H1 (cell line): Measurements from ENCODE around the gene PLPP7. TPM values are rescaled to one million over a fixed set of nuclear protein-coding genes. Genes with fewer than 3 reads are reported as not detected.

Source experiments
- CTCF ChIA-PET: fragments of 300-600 bp; sonication (Branson Sonifier 250); formaldehyde crosslinking; loops from one replicate; lab custom pipeline; 2021; ENCODE audit not compliant: partially characterized antibody; lab: Charles Lee
- POLR2A ChIA-PET: fragments of 300-600 bp; sonication (Branson Sonifier 250); formaldehyde crosslinking; loops from one replicate; lab custom pipeline; 2021; ENCODE audit warnings: inconsistent platforms; ENCODE audit not compliant: partially characterized antibody; lab: Charles Lee
- DNase-seq, 2 experiments: peaks; one replicate each; pipeline versions ENCODE4 v3.0.0 to v3.0.0-alpha.2; 2010 to 2022; ENCODE audit warnings: low spot score in 2 of 2, low read depth in 1 of 2, mixed read lengths in 1 of 2
- FAIRE-seq: peaks from 2 replicates; lab custom pipeline; 2011; peaks lifted over from hg19 to GRCh38; lab: Jason Lieb, UNC
- H2AFZ ChIP-seq: 2 replicates; pipeline ENCODE4 v1.8.1; 2012; ENCODE audit warnings: low read length, inconsistent platforms
- H2AK5ac ChIP-seq: 2 replicates; pipeline ENCODE4 v1.6.1; 2013; ENCODE audit warnings: low read depth, low read length
- H2BK120ac ChIP-seq: replicated peaks from 2 replicates; pipeline ENCODE3; 2013; ENCODE audit warnings: low read depth, low read length, inconsistent platforms
- H2BK12ac ChIP-seq: 2 replicates; pipeline ENCODE4 v1.6.1; 2013; ENCODE audit warnings: low read depth, low read length
- H2BK15ac ChIP-seq: 2 replicates; pipeline ENCODE4 v1.6.1; 2013; ENCODE audit warnings: low read length
- H2BK20ac ChIP-seq: 2 replicates; pipeline ENCODE4 v1.6.1; 2013; ENCODE audit warnings: low read length
- H2BK5ac ChIP-seq: 2 replicates; pipeline ENCODE4 v1.6.1; 2013; ENCODE audit warnings: low read depth, low read length
- H3K14ac ChIP-seq: 2 replicates; pipeline ENCODE4 v1.6.1; 2013; ENCODE audit warnings: inconsistent platforms; ENCODE audit not compliant: insufficient read length
- H3K18ac ChIP-seq: 2 replicates; pipeline ENCODE4 v1.6.1; 2013; ENCODE audit warnings: low read length; ENCODE audit errors: extremely low read depth
- H3K23ac ChIP-seq: 2 replicates; pipeline ENCODE4 v1.6.1; 2013; ENCODE audit warnings: inconsistent platforms; ENCODE audit not compliant: insufficient read length
- H3K23me2 ChIP-seq: 2 replicates; pipeline ENCODE4 v1.6.1; 2013; ENCODE audit warnings: low read depth, low read length
- H3K27ac ChIP-seq: 2 replicates; pipeline ENCODE4 v1.6.1; 2011; ENCODE audit warnings: low read depth, low read length, inconsistent platforms
- H3K27me3 ChIP-seq, 4 experiments: replicated peaks in 1 of 4; 1 replicate in 1 of 4; 2 replicates in 3 of 4; pipeline versions ENCODE4 v1.6.1 to v1.8.1; 2011 to 2013; ENCODE audit warnings: low read length in 3 of 4, mild to moderate bottlenecking in 3 of 4, inconsistent platforms in 2 of 4, mixed read lengths in 2 of 4, moderate library complexity in 1 of 4; ENCODE audit not compliant: control insufficient read depth in 3 of 4, insufficient read depth in 3 of 4; ENCODE audit errors: extremely low read depth in 1 of 4
- H3K36me3 ChIP-seq, 4 experiments: 2 replicates each; pipeline versions ENCODE4 v1.6.1 to v1.8.1; 2011 to 2013; ENCODE audit warnings: mild to moderate bottlenecking in 4 of 4, low read length in 3 of 4, moderate library complexity in 2 of 4, control low read depth in 1 of 4, inconsistent platforms in 1 of 4; ENCODE audit not compliant: insufficient read depth in 4 of 4, control insufficient read depth in 2 of 4
- H3K4ac ChIP-seq: replicated peaks from 2 replicates; pipeline ENCODE3; 2013; ENCODE audit warnings: low read length, low read depth, mixed read lengths, inconsistent platforms; ENCODE audit not compliant: insufficient read length
- H3K4me1 ChIP-seq, 4 experiments: replicated peaks in 1 of 4; 1 replicate in 1 of 4; 2 replicates in 3 of 4; pipeline versions ENCODE4 v1.6.1 to v1.8.1; 2011 to 2013; ENCODE audit warnings: low read length in 3 of 4, inconsistent platforms in 2 of 4, mixed read lengths in 1 of 4; ENCODE audit not compliant: insufficient read depth in 4 of 4, control insufficient read depth in 3 of 4
- H3K4me2 ChIP-seq, 2 experiments: 2 replicates each; pipeline versions ENCODE4 v1.6.1 to v1.8.1; 2011 to 2013; ENCODE audit warnings: low read depth in 2 of 2, low read length in 2 of 2, control low read depth in 1 of 2, inconsistent platforms in 1 of 2, mild to moderate bottlenecking in 1 of 2; ENCODE audit not compliant: insufficient read depth in 1 of 2
- H3K4me3 ChIP-seq, 4 experiments: fragments of 200-600, 300-600 bp in 1 of 4; sonication (generic), shearing (Covaris generic), sonication (Bioruptor Twin) in 1 of 4; 2 replicates each; pipeline versions ENCODE4 v1.5.1 to v1.8.1; 2011 to 2016; ENCODE audit warnings: low read length in 4 of 4, low read depth in 3 of 4, control low read depth in 2 of 4, inconsistent platforms in 2 of 4, mild to moderate bottlenecking in 2 of 4, mixed read lengths in 1 of 4, moderate library complexity in 1 of 4; ENCODE audit not compliant: insufficient read depth in 2 of 4; ENCODE audit errors: extremely low read depth in 1 of 4
- H3K56ac ChIP-seq: replicated peaks from 2 replicates; pipeline ENCODE3; 2013; ENCODE audit warnings: low read depth, mild to moderate bottlenecking, mixed read lengths, low read length, inconsistent platforms; ENCODE audit not compliant: insufficient read length
- H3K79me1 ChIP-seq: 2 replicates; pipeline ENCODE4 v1.6.1; 2013; ENCODE audit warnings: low read depth, low read length, control low read depth
- H3K79me2 ChIP-seq, 2 experiments: 2 replicates each; pipeline versions ENCODE4 v1.6.1 to v1.8.1; 2012 to 2013; ENCODE audit warnings: low read length in 2 of 2, mild to moderate bottlenecking in 2 of 2, inconsistent platforms in 1 of 2; ENCODE audit not compliant: insufficient read depth in 2 of 2, control insufficient read depth in 1 of 2
- H3K9ac ChIP-seq, 4 experiments: replicated peaks in 1 of 4; 1 replicate in 1 of 4; 2 replicates in 3 of 4; pipeline versions ENCODE4 v1.6.1 to v1.8.1; 2011 to 2013; ENCODE audit warnings: low read depth in 3 of 4, low read length in 3 of 4, control low read depth in 2 of 4, mild to moderate bottlenecking in 2 of 4, moderate library complexity in 2 of 4, inconsistent platforms in 1 of 4; ENCODE audit errors: extremely low read depth in 1 of 4
- H3K9me3 ChIP-seq, 2 experiments: 2 replicates each; pipeline versions ENCODE4 v1.6.1 to v1.8.1; 2012 to 2013; ENCODE audit warnings: mild to moderate bottlenecking in 2 of 2, moderate library complexity in 2 of 2, control low read depth in 1 of 2, inconsistent platforms in 1 of 2, low read depth in 1 of 2, low read length in 1 of 2, mixed read lengths in 1 of 2; ENCODE audit not compliant: insufficient read depth in 2 of 2
- H4K20me1 ChIP-seq, 2 experiments: replicated peaks in 1 of 2; 2 replicates each; pipeline versions ENCODE3 to v1.8.1; 2011 to 2013; ENCODE audit warnings: inconsistent platforms in 2 of 2, low read length in 2 of 2, mild to moderate bottlenecking in 1 of 2; ENCODE audit not compliant: insufficient read depth in 2 of 2, control insufficient read depth in 1 of 2
- H4K5ac ChIP-seq: 2 replicates; pipeline ENCODE4 v1.6.1; 2013; ENCODE audit warnings: low read length, low read depth, mixed read lengths, inconsistent platforms; ENCODE audit not compliant: insufficient read length
- H4K8ac ChIP-seq: 2 replicates; pipeline ENCODE4 v1.8.0; 2013; ENCODE audit warnings: mild to moderate bottlenecking, moderate library complexity, low read length, inconsistent platforms; ENCODE audit not compliant: insufficient read depth; ENCODE audit errors: extremely low read depth
- H4K91ac ChIP-seq: replicated peaks from 2 replicates; pipeline ENCODE3; 2013; ENCODE audit warnings: low read length, mixed read lengths, inconsistent platforms; ENCODE audit not compliant: insufficient read length
- EP300 ChIP-seq, 2 experiments: IDR thresholded peaks; 1 replicate in 1 of 2; 2 replicates in 1 of 2; pipeline ENCODE4 v1.6.1; 2011 to 2012; ENCODE audit warnings: low read depth in 2 of 2, low read length in 2 of 2, mild to moderate bottlenecking in 2 of 2, borderline replicate concordance in 1 of 2, inconsistent platforms in 1 of 2, moderate library complexity in 1 of 2
- EZH2 ChIP-seq: fragments of 200-600 bp; sonication (generic); IDR thresholded peaks from 2 replicates; pipeline ENCODE4 v1.7.1; 2012; ENCODE audit warnings: low read depth, mild to moderate bottlenecking, moderate library complexity, low read length, inconsistent platforms; ENCODE audit not compliant: severe bottlenecking
- WGBS, 2 experiments: shearing (Covaris generic) in 1 of 2; methylation state at CpG; one replicate each; pipeline versions ENCODE4 v1.1.6 to v1.1.7; 2013 to 2015; ENCODE audit warnings: low lambda C conversion rate in 2 of 2, mixed read lengths in 2 of 2, inconsistent platforms in 1 of 2, low coverage in 1 of 2, missing lambda C conversion rate in 1 of 2; ENCODE audit not compliant: insufficient replicate concordance in 2 of 2, insufficient coverage in 1 of 2, insufficient read length in 1 of 2; ENCODE audit errors: extremely low coverage in 1 of 2, missing lambda C conversion rate in 1 of 2; 5-methylcytosine and 5-hydroxymethylcytosine counted together
- polyA plus RNA-seq, 7 experiments: library from polyadenylated mRNA; depleted of rRNA in 3 of 7; stranded (reverse) in 5 of 7; unstranded in 2 of 7; fragments of >200 nt in 5 of 7; fragments of 200-250 nt in 2 of 7; gene quantifications; 1 replicate in 5 of 7; 2 replicates in 1 of 7; 4 replicates in 1 of 7; pipeline versions ENCODE4 v1.2.1 to v1.2.3, GENCODE V29; 2011 to 2013; ENCODE audit warnings: missing spikeins in 2 of 7, mixed read lengths in 2 of 7
- total RNA-seq: library from RNA; stranded (reverse); fragmentation: NEBNext Ultra II Directional; extraction: Animal tissue kit (Norgen Biotek cat#: 25700); gene quantifications from 2 replicates; pipeline ENCODE4 v1.2.1, GENCODE V29; 2021

PLPP7 gene
- total and polyA plus RNA-seq, 2 of the 8 experiments (the other 6 are each of a cell fraction or from before 2014, with no cell fraction given), result 3.4 to 3.9 TPM

DNA sequence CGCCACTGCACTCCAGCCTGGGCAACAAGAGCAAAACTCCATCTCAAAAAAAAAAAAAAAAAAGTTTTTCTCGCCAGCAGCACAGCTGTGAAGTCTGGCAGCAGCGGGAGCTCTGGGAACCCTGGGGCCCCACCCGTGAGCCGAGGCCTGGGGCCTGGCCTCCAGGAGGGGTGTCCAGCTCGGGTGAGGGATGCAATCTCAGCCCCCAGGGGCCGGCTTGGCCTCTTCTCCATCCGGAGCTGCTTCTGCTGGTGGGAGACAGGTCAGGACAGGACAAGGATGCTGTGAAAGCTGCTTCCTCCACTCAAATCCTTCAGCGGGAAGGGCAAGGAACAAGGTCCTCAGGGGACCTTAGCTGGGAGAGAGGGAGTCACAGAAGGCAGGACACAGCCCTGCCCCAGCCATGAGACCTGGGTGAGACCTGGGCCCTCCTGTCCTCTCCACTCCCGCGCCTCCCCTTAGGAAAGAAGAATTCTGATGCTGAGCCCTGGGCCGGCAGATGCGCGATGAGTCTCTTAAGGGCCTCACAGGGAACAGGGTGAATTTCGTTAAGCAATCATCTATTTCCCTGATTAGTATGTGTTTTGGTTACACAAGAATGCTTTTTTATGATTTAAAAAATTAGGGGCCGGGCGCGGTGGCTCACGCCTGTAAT lies 30.6 kb downstream of the PLPP7 start:
- Histone ChIP-seq H3K23ac (no peak overlapping the region), H4K8ac (no peak overlapping the region), H3K27ac (no peak overlapping the region), H3K23me2 (no peaks in the 10 kb centered on the region), H4K20me1 (no peaks in the 10 kb centered on the region), H2BK5ac (no peak overlapping the region), H2BK15ac (no peak overlapping the region), H3K4me3 (no peak overlapping the region), H3K56ac (no peak overlapping the region), H4K91ac (no peak overlapping the region), H3K18ac (no peak overlapping the region), H3K36me3 (no peaks in the 10 kb centered on the region), H3K79me2 (no peaks in the 10 kb centered on the region), H4K5ac (no peak overlapping the region), H3K9me3 (no peaks in the 10 kb centered on the region), H2AK5ac (no peak overlapping the region), H3K4me1 (no peaks in the 10 kb centered on the region), H2BK20ac (no peak overlapping the region), H3K4me2 (no peak overlapping the region), H3K4ac (no peak overlapping the region), H3K79me1 (no peaks in the 10 kb centered on the region), H2AFZ (no peak overlapping the region), H3K27me3 (no peaks in the 10 kb centered on the region), H2BK12ac (no peak overlapping the region), H3K9ac (no peak overlapping the region), H2BK120ac (no peak overlapping the region), H3K14ac (no peak overlapping the region)
- WGBS, 2 experiments, result 95% methylated on average over 18 of the region's 19 CpGs; no CpG with 5 or more reads in 1 of the 2 experiments
- FAIRE-seq (no peak), DNase-seq (no peak)
- CTCF ChIA-PET, result interaction anchor here (0.6 to 1.7 kb wide), 6 partner anchors 9 to 209 kb away, joined by 3 to 4 read pairs (median 4); no protein-coding TSS in a partner anchor
- POLR2A ChIA-PET, result interaction anchor here (0.6 to 0.9 kb wide), 2 partner anchors 53 to 85 kb away, joined by 3 read pairs; no protein-coding TSS in a partner anchor
- no peak for TF ChIP-seq EP300 (IDR thresholded peaks at IDR 0.05; ENCODE audit: borderline replicate concordance in 1 of 2, low read depth in 2 of 2, low read length in 2 of 2)
- no peak for TF ChIP-seq EZH2
